ENCODE measurements around the gene WWC1. TPM values are rescaled to one million over a fixed set of nuclear protein-coding genes. Genes with fewer than 3 reads are reported as not detected.

Gene WWC1
- total RNA-seq, 1 donor from 2014 or later, result 87.2 TPM

DNA sequence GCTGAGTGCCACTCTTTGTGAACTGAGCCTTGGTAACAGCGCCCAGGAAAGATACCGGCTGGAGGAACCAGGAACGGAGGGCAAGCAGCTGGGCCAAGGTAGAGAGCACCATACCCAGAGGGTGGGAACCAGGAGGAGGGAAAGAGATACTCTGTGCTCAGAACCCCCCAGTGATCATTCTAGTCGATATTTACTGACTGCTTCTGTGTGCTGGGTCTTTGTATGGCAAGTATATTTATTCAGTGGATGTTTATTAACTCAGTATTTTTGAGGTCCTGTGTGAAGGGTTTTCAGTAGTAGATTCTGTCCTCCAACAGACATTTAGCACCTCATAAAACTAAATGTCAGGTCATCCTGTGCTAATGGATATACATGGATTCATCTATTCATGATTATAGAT, 132.5 kb downstream of the WWC1 start:
- no peak for DNase-seq (ENCODE audit: low read depth)
- TF ChIP-seq, protein P1, sequence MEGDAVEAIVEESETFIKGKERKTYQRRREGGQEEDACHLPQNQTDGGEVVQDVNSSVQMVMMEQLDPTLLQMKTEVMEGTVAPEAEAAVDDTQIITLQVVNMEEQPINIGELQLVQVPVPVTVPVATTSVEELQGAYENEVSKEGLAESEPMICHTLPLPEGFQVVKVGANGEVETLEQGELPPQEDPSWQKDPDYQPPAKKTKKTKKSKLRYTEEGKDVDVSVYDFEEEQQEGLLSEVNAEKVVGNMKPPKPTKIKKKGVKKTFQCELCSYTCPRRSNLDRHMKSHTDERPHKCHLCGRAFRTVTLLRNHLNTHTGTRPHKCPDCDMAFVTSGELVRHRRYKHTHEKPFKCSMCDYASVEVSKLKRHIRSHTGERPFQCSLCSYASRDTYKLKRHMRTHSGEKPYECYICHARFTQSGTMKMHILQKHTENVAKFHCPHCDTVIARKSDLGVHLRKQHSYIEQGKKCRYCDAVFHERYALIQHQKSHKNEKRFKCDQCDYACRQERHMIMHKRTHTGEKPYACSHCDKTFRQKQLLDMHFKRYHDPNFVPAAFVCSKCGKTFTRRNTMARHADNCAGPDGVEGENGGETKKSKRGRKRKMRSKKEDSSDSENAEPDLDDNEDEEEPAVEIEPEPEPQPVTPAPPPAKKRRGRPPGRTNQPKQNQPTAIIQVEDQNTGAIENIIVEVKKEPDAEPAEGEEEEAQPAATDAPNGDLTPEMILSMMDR (conservative IDR thresholded peaks at IDR 0.05; ENCODE audit: low read depth, low read length), result no peak
- no peak overlapping the region for H3K4me3 ChIP-seq (ENCODE audit: low read depth, low read length)

DNA sequence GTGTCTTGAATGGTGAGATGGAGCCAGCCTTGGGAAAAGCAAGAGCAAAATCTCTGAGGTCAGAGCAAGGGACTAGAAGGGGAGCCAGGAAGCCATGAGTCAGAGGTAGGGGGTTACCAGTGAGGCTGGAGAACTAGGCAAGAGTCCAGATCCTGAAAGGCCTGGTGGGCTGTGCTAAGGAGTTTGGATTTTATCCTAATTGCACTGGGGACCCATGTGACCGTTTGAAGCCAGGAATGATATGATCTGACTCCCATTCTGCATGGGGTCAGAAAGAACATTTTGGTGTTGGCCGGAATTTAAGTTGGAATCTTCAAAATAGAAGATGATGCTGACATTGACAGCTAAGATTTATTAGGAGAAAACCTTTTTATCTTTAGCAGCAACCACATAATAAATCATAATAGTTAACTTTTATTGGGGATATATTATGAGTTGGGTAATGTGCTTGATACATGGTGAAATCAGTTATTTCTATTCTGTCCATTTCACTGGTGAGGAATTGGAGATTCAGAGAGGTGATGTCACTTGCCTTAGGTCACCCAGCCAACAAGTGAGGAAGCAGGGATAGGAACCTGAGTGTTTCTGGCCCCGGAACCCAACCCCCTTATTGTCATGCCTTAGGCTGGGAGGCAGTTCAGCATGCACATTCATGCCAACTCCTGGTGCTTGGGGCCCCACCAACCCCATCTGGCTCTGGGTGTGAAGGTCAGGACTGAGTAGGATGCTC, 133.3 kb downstream of the WWC1 start:
- TF ChIP-seq, protein P1 (conservative IDR thresholded peaks at IDR 0.05; ENCODE audit: low read depth, low read length), result no peak
- H3K4me3 ChIP-seq (ENCODE audit: low read depth, low read length), result no peak overlapping the region
- DNase-seq (ENCODE audit: low read depth), result no peak

DNA sequence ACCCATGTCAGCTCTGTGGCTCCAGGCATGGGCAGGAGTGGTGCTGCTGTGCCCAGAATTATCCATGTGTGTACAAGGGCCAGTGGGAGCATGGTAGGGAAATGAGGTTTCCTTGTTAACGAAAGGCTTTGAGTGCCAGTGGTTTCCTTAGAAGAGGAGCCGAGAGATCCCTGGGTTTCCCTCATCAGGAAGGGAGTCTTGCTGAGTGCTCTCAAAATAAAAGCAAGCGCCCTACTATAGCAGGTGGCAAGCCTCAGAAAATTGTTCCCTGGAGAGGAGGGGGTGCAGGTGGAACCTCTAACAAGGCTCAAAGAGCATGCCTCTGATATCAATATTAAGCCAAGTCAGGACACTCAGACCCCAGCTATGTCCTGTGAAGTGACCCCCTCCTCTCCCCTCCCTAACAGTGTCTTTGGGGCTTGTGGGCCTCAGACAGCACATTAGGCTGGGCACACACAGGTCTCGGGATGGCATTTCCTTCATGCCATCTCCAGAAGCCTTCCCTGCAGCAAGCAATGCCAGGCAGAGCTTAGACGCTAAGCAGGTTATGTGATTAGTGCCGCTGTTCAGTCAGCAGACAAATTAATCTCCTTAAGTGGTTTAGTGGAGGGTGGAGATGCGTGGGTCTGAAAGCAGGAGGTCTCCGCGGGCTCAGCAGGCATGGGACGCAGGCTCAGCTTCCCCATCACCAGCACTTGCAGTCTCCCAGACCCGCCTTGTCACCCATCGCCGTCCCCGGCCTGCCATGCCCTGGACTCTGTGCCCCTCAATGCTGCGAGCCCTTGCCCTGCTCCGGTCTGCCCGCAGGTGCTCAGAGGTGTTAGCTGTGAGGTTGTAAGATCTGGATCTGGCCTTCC, 134.8 kb downstream of the WWC1 start:
- no peak for DNase-seq (ENCODE audit: low read depth)
- TF ChIP-seq, protein P1 (conservative IDR thresholded peaks at IDR 0.05; ENCODE audit: low read depth, low read length), result no peak
- no peak overlapping the region for H3K4me3 ChIP-seq (ENCODE audit: low read depth, low read length)

DNA sequence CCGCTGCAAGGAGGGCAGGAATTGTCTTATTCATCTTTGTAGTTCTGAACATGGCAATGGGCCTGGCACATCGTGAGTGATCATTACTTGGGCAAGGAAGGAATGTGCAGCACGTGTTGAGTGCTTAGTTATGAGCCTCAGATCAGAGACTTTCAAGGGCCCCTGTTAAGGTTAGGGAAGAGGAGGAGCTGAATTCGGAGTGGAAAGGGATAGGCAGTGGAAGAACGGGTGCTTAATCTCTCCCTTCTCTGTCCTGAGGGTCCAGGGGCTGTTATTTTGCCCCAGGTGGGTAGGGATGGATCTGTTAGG, 135.4 kb downstream of the WWC1 start:
- H3K4me3 ChIP-seq (ENCODE audit: low read depth, low read length), result no peak overlapping the region
- no peak for DNase-seq (ENCODE audit: low read depth)
- TF ChIP-seq, protein P1 (conservative IDR thresholded peaks at IDR 0.05; ENCODE audit: low read depth, low read length), result no peak

DNA sequence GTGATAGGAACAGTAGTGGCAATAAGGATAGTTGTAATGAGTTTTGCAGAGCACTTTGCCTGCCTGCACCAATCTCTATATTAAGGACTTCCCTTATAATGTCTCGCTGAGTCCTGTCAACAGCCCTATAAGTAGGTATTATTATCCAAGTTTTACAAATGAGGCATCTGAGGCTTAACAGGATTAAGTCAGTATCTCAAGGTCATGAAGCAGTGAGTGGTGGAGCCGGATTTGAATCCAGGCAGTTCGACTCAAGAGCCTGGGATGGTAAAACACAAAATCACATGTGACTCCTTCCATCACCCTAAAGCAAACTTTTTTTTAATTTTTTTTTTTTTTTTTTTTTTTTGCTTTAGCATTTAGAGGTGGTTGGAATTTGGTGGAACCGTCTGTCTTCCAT, 135.8 kb downstream of the WWC1 start:
- TF ChIP-seq, protein P1 (conservative IDR thresholded peaks at IDR 0.05; ENCODE audit: low read depth, low read length), result no peak
- no peak overlapping the region for H3K4me3 ChIP-seq (ENCODE audit: low read depth, low read length)
- DNase-seq (ENCODE audit: low read depth), result no peak

DNA sequence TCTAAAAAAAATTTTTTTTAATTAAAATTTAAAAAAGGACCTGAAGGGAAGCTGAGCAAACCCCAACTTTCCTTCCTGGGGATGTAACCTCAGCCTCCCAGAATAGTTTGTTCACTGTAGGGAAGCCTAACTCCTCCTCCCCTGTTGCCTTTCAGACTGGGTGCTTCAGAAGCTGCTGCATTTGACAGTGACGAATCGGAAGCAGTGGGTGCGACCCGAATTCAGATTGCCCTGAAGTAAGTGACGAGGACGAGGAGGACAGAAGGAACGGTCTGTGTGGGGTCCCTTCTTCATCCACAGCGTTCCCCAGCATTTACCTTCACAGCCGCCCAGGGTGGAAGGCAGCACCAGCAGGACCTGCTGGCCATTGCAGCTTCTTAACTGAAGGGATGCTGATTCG, 137.1 kb downstream of the WWC1 start:
- no peak for DNase-seq (ENCODE audit: low read depth)
- TF ChIP-seq, protein P1 (conservative IDR thresholded peaks at IDR 0.05; ENCODE audit: low read depth, low read length), result no peak
- H3K4me3 ChIP-seq (ENCODE audit: low read depth, low read length), result no peak overlapping the region
